Esophagus muscularis mucosa (tissue), 4 donors: ENCODE measurements around the gene WDR26.

Experiments used
- EP300 ChIP-seq: sonication (generic); formaldehyde crosslinking; IDR thresholded peaks from one replicate; pipeline ENCODE4 v1.6.1; 2017; ENCODE audit warnings: antibody characterized with exemption
- POLR2A ChIP-seq: fragments of 450-650 bp; IDR thresholded peaks from one replicate; pipeline ENCODE4 v1.6.1; 2017; ENCODE audit warnings: antibody characterized with exemption, moderate library complexity, mild to moderate bottlenecking, low read depth
- POLR2AphosphoS5 ChIP-seq, 2 donors: sonication (generic); formaldehyde crosslinking; IDR thresholded peaks; one replicate each; pipeline ENCODE4 v1.6.1; 2017; ENCODE audit warnings: antibody characterized with exemption in 2 of 2
- TF ChIP-seq, protein P1 (sequence below), 3 experiments: fragments of 200-600 bp in 2 of 3; fragments of 450-650 bp in 1 of 3; sonication (generic) in 2 of 3; IDR thresholded peaks; one replicate each; pipeline ENCODE4 v1.5.1; 2017 to 2019; ENCODE audit warnings: antibody characterized with exemption in 3 of 3, mild to moderate bottlenecking in 2 of 3, moderate library complexity in 1 of 3

DNA sequence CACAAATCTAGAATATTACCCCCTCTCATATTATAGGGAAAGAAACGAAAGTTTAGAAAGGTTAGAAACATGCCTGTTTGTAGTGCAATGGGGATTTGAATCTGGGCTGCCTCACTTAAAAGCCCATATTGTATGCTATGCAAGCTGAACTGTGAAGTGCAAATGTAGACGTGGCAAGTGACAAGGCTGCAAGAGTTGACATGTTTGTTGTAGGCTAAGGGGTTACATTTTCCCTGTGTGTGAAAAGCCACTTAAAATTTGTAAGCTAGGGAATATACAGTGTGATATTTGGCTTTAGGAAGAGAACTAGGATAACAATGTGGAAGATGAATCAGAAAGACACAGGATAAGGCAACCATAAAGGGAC is 29.0 kb downstream of the WDR26 start:
- TF ChIP-seq, protein P1, sequence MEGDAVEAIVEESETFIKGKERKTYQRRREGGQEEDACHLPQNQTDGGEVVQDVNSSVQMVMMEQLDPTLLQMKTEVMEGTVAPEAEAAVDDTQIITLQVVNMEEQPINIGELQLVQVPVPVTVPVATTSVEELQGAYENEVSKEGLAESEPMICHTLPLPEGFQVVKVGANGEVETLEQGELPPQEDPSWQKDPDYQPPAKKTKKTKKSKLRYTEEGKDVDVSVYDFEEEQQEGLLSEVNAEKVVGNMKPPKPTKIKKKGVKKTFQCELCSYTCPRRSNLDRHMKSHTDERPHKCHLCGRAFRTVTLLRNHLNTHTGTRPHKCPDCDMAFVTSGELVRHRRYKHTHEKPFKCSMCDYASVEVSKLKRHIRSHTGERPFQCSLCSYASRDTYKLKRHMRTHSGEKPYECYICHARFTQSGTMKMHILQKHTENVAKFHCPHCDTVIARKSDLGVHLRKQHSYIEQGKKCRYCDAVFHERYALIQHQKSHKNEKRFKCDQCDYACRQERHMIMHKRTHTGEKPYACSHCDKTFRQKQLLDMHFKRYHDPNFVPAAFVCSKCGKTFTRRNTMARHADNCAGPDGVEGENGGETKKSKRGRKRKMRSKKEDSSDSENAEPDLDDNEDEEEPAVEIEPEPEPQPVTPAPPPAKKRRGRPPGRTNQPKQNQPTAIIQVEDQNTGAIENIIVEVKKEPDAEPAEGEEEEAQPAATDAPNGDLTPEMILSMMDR (IDR thresholded peaks at IDR 0.05) = no peak
- TF ChIP-seq EP300 = no peak
- no peak for TF ChIP-seq POLR2A
- TF ChIP-seq POLR2AphosphoS5 (IDR thresholded peaks at IDR 0.05) = no peak
